ENCODE measurements around the gene COX4I2. TPM values are rescaled to one million over a fixed set of nuclear protein-coding genes. Genes with fewer than 3 reads are reported as not detected.

The COX4I2 gene
- total and polyA plus RNA-seq, 11 donors: 5.7 to 42.8 (median 11.3) TPM

GRCh38 chr20:31630187-31630790 is 7.4 kb upstream of the COX4I2 start:
- no peaks in the 10 kb centered on the region for H3K9me3 ChIP-seq
- H3K4me3 ChIP-seq: no peak overlapping the region
- WGBS, 4 donors: 38 to 58% (median 49%) methylated on average over 2 of the region's 2 CpGs
- intact Hi-C loops (cut with DNase I): no loop called here
- H3K4me1 ChIP-seq: peaks cover 0 to 8% (median 0%) of the 10 kb centered on the region in 12 donors
- TF ChIP-seq CTCF (IDR thresholded peaks at IDR 0.05): no peak
- TF ChIP-seq POLR2A (IDR thresholded peaks at IDR 0.05): no peak
- H3K36me3 ChIP-seq: no peaks in the 10 kb centered on the region
- no peak for ATAC-seq
- no peaks in the 10 kb centered on the region for H3K27me3 ChIP-seq
- no peak overlapping the region for H3K27ac ChIP-seq
- DNase-seq: no peak

GRCh38 chr20:31632548-31633338 is 5.0 kb upstream of the COX4I2 start:
- 93 to 97% (median 95%) methylated on average over 32 to 40 of the region's 40 CpGs for WGBS, 4 donors
- H3K4me1 ChIP-seq: peaks cover 0 to 12% (median 2%) of the 10 kb centered on the region in 12 donors
- H3K36me3 ChIP-seq: no peaks in the 10 kb centered on the region
- DNase-seq (no peak), ATAC-seq (peak in 2 of 4 donors; percentile 4 to 12)
- intact Hi-C loops (cut with DNase I): no loop called here
- H3K27ac ChIP-seq: no peak overlapping the region
- no peak for TF ChIP-seq POLR2A (IDR thresholded peaks at IDR 0.05)
- H3K9me3 ChIP-seq: no peaks in the 10 kb centered on the region
- H3K27me3 ChIP-seq: peaks cover 0 to 2% (median 0%) of the 10 kb centered on the region in 9 donors
- no peak overlapping the region for H3K4me3 ChIP-seq

- WGBS, 4 donors: 71 to 82% (median 75%) methylated on average over 12 to 14 of the region's 14 CpGs
- Histone ChIP-seq H3K36me3 (no peaks in the 10 kb centered on the region), H3K4me3 (no peak overlapping the region), H3K9me3 (no peaks in the 10 kb centered on the region), H3K27me3 (peaks cover 0 to 4% (median 0%) of the 10 kb centered on the region in 9 donors), H3K4me1 (peaks cover 0 to 12% (median 2%) of the 10 kb centered on the region in 12 donors), H3K27ac (peak overlapping the region in 1 of 12 donors; percentile 8)
- intact Hi-C loops (cut with DNase I): no loop called here
- DNase-seq (peak; percentile 31 to 68 (median 47)), ATAC-seq (peak in 3 of 4 donors; percentile 55 to 64 (median 56))
- TF ChIP-seq POLR2A (IDR thresholded peaks at IDR 0.05): no peak
- TF ChIP-seq CTCF (IDR thresholded peaks at IDR 0.05): no peak
Measured at GRCh38 chr20:31633339-31633914, 4.3 kb upstream of the COX4I2 start.

- TF ChIP-seq CTCF (IDR thresholded peaks at IDR 0.05) (no peak), POLR2A (IDR thresholded peaks at IDR 0.05) (no peak)
- DNase-seq: peak in 1 of 5 donors; percentile 33
- Histone ChIP-seq H3K27me3 (peaks cover 0 to 7% (median 0%) of the 10 kb centered on the region in 9 donors), H3K36me3 (no peaks in the 10 kb centered on the region), H3K9me3 (no peaks in the 10 kb centered on the region), H3K27ac (peak overlapping the region; percentile 3 to 88 (median 74)), H3K4me1 (peaks cover 0 to 12% (median 2%) of the 10 kb centered on the region in 12 donors), H3K4me3 (peak overlapping the region in 11 of 12 donors; percentile 5 to 62 (median 47))
- intact Hi-C loops (cut with DNase I): no loop called here
- WGBS, 4 donors: 61 to 80% (median 72%) methylated on average over 4 of the region's 4 CpGs
- ATAC-seq: peak in 1 of 4 donors; percentile 12
Measured at GRCh38 chr20:31638317-31638716, 605 bp downstream of the COX4I2 start.

Data from heart left ventricle (tissue), 16 donors.